ENCODE measurements around the gene PDIA2. TPM values are rescaled to one million over a fixed set of nuclear protein-coding genes. Genes with fewer than 3 reads are reported as not detected.

The PDIA2 gene
- polyA plus RNA-seq, 1 of the 3 experiments (the other 2 are of a cell fraction), result 1.7 TPM

DNA sequence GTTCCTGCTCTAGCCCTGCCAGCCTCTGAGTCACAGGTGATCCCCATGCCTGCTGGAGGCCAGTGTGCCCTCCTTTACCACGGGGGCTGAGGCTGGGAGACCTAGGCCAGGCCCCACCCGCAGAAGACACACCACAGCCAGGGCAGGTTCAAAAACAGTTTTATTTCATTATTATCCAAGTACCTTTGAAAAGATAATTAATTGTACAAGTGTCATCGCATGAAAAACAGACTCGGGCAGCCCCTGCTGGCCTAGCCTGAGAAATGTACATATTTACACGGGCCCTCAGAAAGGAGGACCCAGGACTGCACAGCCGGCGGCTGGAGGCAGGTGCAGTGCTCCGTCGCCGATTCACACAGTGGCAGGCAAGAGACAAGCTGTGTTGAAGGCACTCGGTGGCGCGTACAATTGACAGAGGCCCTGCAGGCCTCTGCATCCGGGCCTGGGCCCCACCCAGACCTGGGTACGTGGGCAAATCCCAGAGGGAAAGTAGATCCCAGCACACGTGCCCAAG, 4.4 kb downstream of the PDIA2 start (continued):
- TF ChIP-seq SIN3A (IDR thresholded peaks at IDR 0.05; ENCODE audit: borderline replicate concordance, low read depth, low read length), result no peak

- Histone ChIP-seq H3K79me2 (ENCODE audit: insufficient read depth) (no peaks in the 10 kb centered on the region), H4K20me1 (ENCODE audit: insufficient read depth) (no peaks in the 10 kb centered on the region), H3K9me3 (no peaks in the 10 kb centered on the region), H3K4me3 (ENCODE audit: low read depth in 2 of 2, low read length in 1 of 2) (no peak overlapping the region), H3K27ac (ENCODE audit: low read depth in 2 of 2, low read length in 1 of 2) (no peak overlapping the region), H3K4me2 (no peak overlapping the region), H3K27me3 (ENCODE audit: insufficient read depth) (no peaks in the 10 kb centered on the region), H3K9me2 (no peaks in the 10 kb centered on the region), H3K4me1 (ENCODE audit: control insufficient read depth in 1 of 2, insufficient read depth in 2 of 2, low read depth in 1 of 2, low read length in 1 of 2) (no peaks in the 10 kb centered on the region), H3K36me3 (replicated peaks in 1 of 2; ENCODE audit: control insufficient read depth in 1 of 2, insufficient read depth in 2 of 2, low read length in 1 of 2) (peaks cover 0 to 47% of the 10 kb centered on the region in 2 experiments), H3F3A (replicated peaks; ENCODE audit: insufficient read depth) (no peaks in the 10 kb centered on the region), H3K9ac (no peak overlapping the region), H2AFZ (ENCODE audit: low read depth) (no peak overlapping the region)
- WGBS (ENCODE audit: low lambda C conversion rate), result 94% methylated on average over 22 of the region's 33 CpGs
- DNase-seq, result no peak
- ChIA-PET POLR2A (no interaction called here), CTCF (interaction anchor here (1.1 kb wide), 1 partner anchor 171 kb away, joined by 3 read pairs; no protein-coding TSS in a partner anchor)
- no peak for TF ChIP-seq TEAD4 (IDR thresholded peaks at IDR 0.05; ENCODE audit: borderline replicate concordance, insufficient read depth)
Observed at GRCh38 chr16:287981-288920, 5.3 kb downstream of the PDIA2 start.

- H3K9ac ChIP-seq, result no peak overlapping the region
- TF ChIP-seq CHD2 (IDR thresholded peaks at IDR 0.05; ENCODE audit: low read length, partially characterized antibody) (no peak), ELF1 (IDR thresholded peaks at IDR 0.05) (no peak), MEF2A (IDR thresholded peaks at IDR 0.05; ENCODE audit: borderline replicate concordance, low read depth) (no peak), IRF3 (IDR thresholded peaks at IDR 0.05; ENCODE audit: low read depth, low read length) (no peak), FOSL2 (IDR thresholded peaks at IDR 0.05; ENCODE audit: borderline replicate concordance, low read depth) (no peak), YY1 (IDR thresholded peaks at IDR 0.05; ENCODE audit: low read depth) (no peak), GABPA (IDR thresholded peaks at IDR 0.05; ENCODE audit: low read depth) (no peak), PBX3 (IDR thresholded peaks at IDR 0.05) (no peak), JUND (IDR thresholded peaks at IDR 0.05) (no peak), POLR2AphosphoS5 (IDR thresholded peaks at IDR 0.05; ENCODE audit: low read depth, low read length) (no peak)
- TF ChIP-seq, protein P1, sequence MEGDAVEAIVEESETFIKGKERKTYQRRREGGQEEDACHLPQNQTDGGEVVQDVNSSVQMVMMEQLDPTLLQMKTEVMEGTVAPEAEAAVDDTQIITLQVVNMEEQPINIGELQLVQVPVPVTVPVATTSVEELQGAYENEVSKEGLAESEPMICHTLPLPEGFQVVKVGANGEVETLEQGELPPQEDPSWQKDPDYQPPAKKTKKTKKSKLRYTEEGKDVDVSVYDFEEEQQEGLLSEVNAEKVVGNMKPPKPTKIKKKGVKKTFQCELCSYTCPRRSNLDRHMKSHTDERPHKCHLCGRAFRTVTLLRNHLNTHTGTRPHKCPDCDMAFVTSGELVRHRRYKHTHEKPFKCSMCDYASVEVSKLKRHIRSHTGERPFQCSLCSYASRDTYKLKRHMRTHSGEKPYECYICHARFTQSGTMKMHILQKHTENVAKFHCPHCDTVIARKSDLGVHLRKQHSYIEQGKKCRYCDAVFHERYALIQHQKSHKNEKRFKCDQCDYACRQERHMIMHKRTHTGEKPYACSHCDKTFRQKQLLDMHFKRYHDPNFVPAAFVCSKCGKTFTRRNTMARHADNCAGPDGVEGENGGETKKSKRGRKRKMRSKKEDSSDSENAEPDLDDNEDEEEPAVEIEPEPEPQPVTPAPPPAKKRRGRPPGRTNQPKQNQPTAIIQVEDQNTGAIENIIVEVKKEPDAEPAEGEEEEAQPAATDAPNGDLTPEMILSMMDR (IDR thresholded peaks at IDR 0.05), result no peak
- H3K9me3 ChIP-seq, result no peaks in the 10 kb centered on the region
- no peaks in the 10 kb centered on the region for H3K4me1 ChIP-seq (ENCODE audit: control insufficient read depth in 1 of 2, insufficient read depth in 2 of 2, low read depth in 1 of 2, low read length in 1 of 2)
- no peak overlapping the region for H2AFZ ChIP-seq (ENCODE audit: low read depth)
- no peak overlapping the region for H3K27ac ChIP-seq (ENCODE audit: low read depth in 2 of 2, low read length in 1 of 2)
- ChIA-PET POLR2A (no interaction called here), CTCF (no interaction called here)
- no peak overlapping the region for H3K4me3 ChIP-seq (ENCODE audit: low read depth in 2 of 2, low read length in 1 of 2)
- no peaks in the 10 kb centered on the region for H3K27me3 ChIP-seq (ENCODE audit: insufficient read depth)
- no peaks in the 10 kb centered on the region for H4K20me1 ChIP-seq (ENCODE audit: insufficient read depth)
- H3F3A ChIP-seq (replicated peaks; ENCODE audit: insufficient read depth), result no peaks in the 10 kb centered on the region
- H3K4me2 ChIP-seq, result no peak overlapping the region
- no peak for DNase-seq
- H3K79me2 ChIP-seq (ENCODE audit: insufficient read depth), result no peaks in the 10 kb centered on the region
- H3K9me2 ChIP-seq, result no peaks in the 10 kb centered on the region
- H3K36me3 ChIP-seq (replicated peaks in 1 of 2; ENCODE audit: control insufficient read depth in 1 of 2, insufficient read depth in 2 of 2, low read length in 1 of 2), result peaks cover 0 to 47% of the 10 kb centered on the region in 2 experiments
- WGBS (ENCODE audit: low lambda C conversion rate), result 96% methylated on average over 7 of the region's 22 CpGs
Observed at GRCh38 chr16:289395-289997, 6.5 kb downstream of the PDIA2 start.
